PC-3 (cell line): Measurements from ENCODE around the gene RETREG1. TPM values are rescaled to one million over a fixed set of nuclear protein-coding genes. Genes with fewer than 3 reads are reported as not detected.

Source experiments
- ATAC-seq: fragments of 200-7000 bp; cut with Tn5 transposase; 2 replicates; pipeline ENCODE4 v1.9.1; 2020; ENCODE audit warnings: mild to moderate bottlenecking, moderate library complexity
- BruUV-seq: library from RNA; stranded (reverse); fragments of 400-500 nt; replicated peaks from 2 replicates; lab custom pipeline; 2021; lab: Mats Ljungman, UMichigan
- CTCF ChIA-PET: fragments of 300-600 bp; sonication (Branson Sonifier 250); formaldehyde crosslinking; loops from one replicate; lab custom pipeline; 2022; ENCODE audit warnings: antibody characterized with exemption; lab: Charles Lee
- POLR2A ChIA-PET: fragments of 300-600 bp; sonication (Branson Sonifier 250); formaldehyde crosslinking; loops from one replicate; lab custom pipeline; 2022; ENCODE audit warnings: antibody characterized with exemption; ENCODE audit not compliant: unreplicated experiment; lab: Charles Lee
- DNase-seq: peaks from one replicate; pipeline ENCODE4 v3.0.0-alpha.2; 2015
- H2AFZ ChIP-seq: fragments of 300-600 bp; sonication (generic); 2 replicates; pipeline ENCODE4 v1.6.0; 2016; ENCODE audit warnings: antibody characterized with exemption, low read length
- H3F3A ChIP-seq: fragments of 300-600 bp; sonication (generic); one replicate; pipeline ENCODE4 v1.6.0; 2017; ENCODE audit warnings: antibody characterized with exemption, low read length, control low read depth, mild to moderate bottlenecking; ENCODE audit not compliant: unreplicated experiment
- H3K27ac ChIP-seq: fragments of 300-600 bp; sonication (generic); 2 replicates; pipeline ENCODE4 v1.5.1; 2016; ENCODE audit warnings: mild to moderate bottlenecking, low read length
- H3K27me3 ChIP-seq: fragments of 300-600 bp; sonication (generic); 2 replicates; pipeline ENCODE4 v1.6.1; 2016; ENCODE audit warnings: low read length, mixed read lengths
- H3K36me3 ChIP-seq: fragments of 300-600 bp; sonication (generic); 2 replicates; pipeline ENCODE4 v1.6.1; 2016; ENCODE audit warnings: low read depth, mixed run types, low read length, mixed read lengths
- H3K4me1 ChIP-seq: fragments of 300-600 bp; sonication (generic); 2 replicates; pipeline ENCODE4 v1.5.1; 2016; ENCODE audit warnings: low read length; ENCODE audit not compliant: insufficient read depth
- H3K4me2 ChIP-seq: fragments of 300-600 bp; sonication (generic); 2 replicates; pipeline ENCODE4 v1.6.0; 2016; ENCODE audit warnings: low read length
- H3K4me3 ChIP-seq: fragments of 300-600 bp; sonication (generic); 2 replicates; pipeline ENCODE4 v1.5.1; 2016; ENCODE audit warnings: mild to moderate bottlenecking, low read length, mixed read lengths
- H3K79me2 ChIP-seq: fragments of 300-600 bp; sonication (generic); 2 replicates; pipeline ENCODE4 v1.6.1; 2017; ENCODE audit warnings: low read length, mixed read lengths
- H3K9ac ChIP-seq: fragments of 300-600 bp; sonication (generic); 2 replicates; pipeline ENCODE4 v1.6.0; 2016; ENCODE audit warnings: mild to moderate bottlenecking, low read length
- H3K9me2 ChIP-seq: fragments of 300-600 bp; sonication (generic); replicated peaks from 2 replicates; pipeline ENCODE4 v1.6.1; 2016; ENCODE audit warnings: mixed run types, low read length, mixed read lengths
- H3K9me3 ChIP-seq: fragments of 300-600 bp; sonication (generic); 2 replicates; pipeline ENCODE4 v1.6.1; 2016; ENCODE audit warnings: low read length, mixed read lengths
- H4K20me1 ChIP-seq: fragments of 300-600 bp; sonication (generic); 2 replicates; pipeline ENCODE4 v1.6.1; 2016; ENCODE audit warnings: low read length, mixed read lengths
- CTCF ChIP-seq: fragments of 300-600 bp; sonication (generic); conservative IDR thresholded peaks from 2 replicates; pipeline ENCODE4 v1.5.1; 2017; ENCODE audit warnings: antibody characterized with exemption, low read depth, mild to moderate bottlenecking, low read length
- EZH2 ChIP-seq: fragments of 300-600 bp; sonication (generic); IDR thresholded peaks from one replicate; pipeline ENCODE4 v1.6.1; 2017; ENCODE audit warnings: antibody characterized with exemption, mild to moderate bottlenecking, low read length; ENCODE audit not compliant: unreplicated experiment
- EZH2phosphoT487 ChIP-seq: fragments of 300-600 bp; sonication (generic); IDR thresholded peaks from 2 replicates; pipeline ENCODE4 v1.6.1; 2018; ENCODE audit warnings: mild to moderate bottlenecking, antibody characterized with exemption, low read length, borderline replicate concordance
- intact Hi-C: fragments of 100-400 bp; cut with micrococcal nuclease; formaldehyde crosslinking; loops from 2 replicates; pipeline ENCODE4 v1.9.0; 2023
- total RNA-seq: library from RNA; depleted of rRNA; stranded (reverse); fragments of >200 nt; gene quantifications from 2 replicates; pipeline ENCODE4 v1.2.3, GENCODE V29; 2014

Gene RETREG1
- total RNA-seq, 1 experiment from 2014 or later, result 1.7 TPM

- Histone ChIP-seq H3K4me1 (peaks cover 11% of the 10 kb centered on the region), H3K27ac (no peak overlapping the region), H3K27me3 (no peaks in the 10 kb centered on the region), H3K4me2 (no peak overlapping the region), H3K36me3 (no peaks in the 10 kb centered on the region), H3K9me2 (no peaks in the 10 kb centered on the region), H3K79me2 (no peaks in the 10 kb centered on the region), H3F3A (no peaks in the 10 kb centered on the region), H3K4me3 (no peak overlapping the region), H2AFZ (no peak overlapping the region), H4K20me1 (no peaks in the 10 kb centered on the region), H3K9me3 (no peaks in the 10 kb centered on the region), H3K9ac (no peak overlapping the region)
- ATAC-seq (no peak), DNase-seq (no peak)
- CTCF ChIA-PET, result no interaction called here
- BruUV-seq, result no TSS peak
- no peak for TF ChIP-seq EZH2
- no peak for TF ChIP-seq CTCF
- no peak for TF ChIP-seq EZH2phosphoT487
- POLR2A ChIA-PET, result no interaction called here
- intact Hi-C loops, result no loop called here
Observed at GRCh38 chr5:16592255-16592654, 24.5 kb downstream of the RETREG1 start.

- Histone ChIP-seq H3K4me2 (no peak overlapping the region), H2AFZ (no peak overlapping the region), H3K36me3 (no peaks in the 10 kb centered on the region), H3K27ac (no peak overlapping the region), H3K27me3 (no peaks in the 10 kb centered on the region), H3K9me3 (no peaks in the 10 kb centered on the region), H3K79me2 (no peaks in the 10 kb centered on the region), H4K20me1 (no peaks in the 10 kb centered on the region), H3K4me3 (no peak overlapping the region), H3F3A (no peaks in the 10 kb centered on the region), H3K9me2 (no peaks in the 10 kb centered on the region), H3K9ac (no peak overlapping the region), H3K4me1 (peaks cover 11% of the 10 kb centered on the region)
- POLR2A ChIA-PET, result no interaction called here
- ATAC-seq (no peak), DNase-seq (no peak)
- intact Hi-C loops, result no loop called here
- CTCF ChIA-PET, result no interaction called here
- no TSS peak for BruUV-seq
- TF ChIP-seq CTCF, result no peak
- no peak for TF ChIP-seq EZH2phosphoT487
- TF ChIP-seq EZH2, result no peak
Observed at GRCh38 chr5:16590685-16591084, 26.1 kb downstream of the RETREG1 start.

- no peaks in the 10 kb centered on the region for H3F3A ChIP-seq
- H3K36me3 ChIP-seq, result no peaks in the 10 kb centered on the region
- CTCF ChIA-PET, result no interaction called here
- no peak for TF ChIP-seq EZH2phosphoT487
- TF ChIP-seq CTCF, result no peak
- TF ChIP-seq EZH2, result no peak
- no peaks in the 10 kb centered on the region for H3K79me2 ChIP-seq
- H2AFZ ChIP-seq, result no peak overlapping the region
- DNase-seq (no peak), ATAC-seq (no peak)
- no peak overlapping the region for H3K9ac ChIP-seq
- H3K9me2 ChIP-seq, result no peaks in the 10 kb centered on the region
- no peak overlapping the region for H3K27ac ChIP-seq
- H3K27me3 ChIP-seq, result no peaks in the 10 kb centered on the region
- POLR2A ChIA-PET, result no interaction called here
- intact Hi-C loops, result no loop called here
- no peaks in the 10 kb centered on the region for H3K9me3 ChIP-seq
- H3K4me1 ChIP-seq, result peaks cover 11% of the 10 kb centered on the region
- H4K20me1 ChIP-seq, result no peaks in the 10 kb centered on the region
- no TSS peak for BruUV-seq
- no peak overlapping the region for H3K4me3 ChIP-seq
- no peak overlapping the region for H3K4me2 ChIP-seq
Observed at GRCh38 chr5:16589658-16590057, 27.1 kb downstream of the RETREG1 start.
